SW 1271 (cell line): ENCODE measurements around the gene NCOA1.
"Not testable (repeated sequence)": the region's sequence is repeated elsewhere in the genome, so short reads cannot be mapped to it uniquely, and the experiment has no call there.

ENCODE experiments used
- DNase-seq, 2 experiments: peaks; one replicate each; lab custom pipeline; 2025; lab: John Stamatoyannopoulos, UW

NCOA1 gene

DNA sequence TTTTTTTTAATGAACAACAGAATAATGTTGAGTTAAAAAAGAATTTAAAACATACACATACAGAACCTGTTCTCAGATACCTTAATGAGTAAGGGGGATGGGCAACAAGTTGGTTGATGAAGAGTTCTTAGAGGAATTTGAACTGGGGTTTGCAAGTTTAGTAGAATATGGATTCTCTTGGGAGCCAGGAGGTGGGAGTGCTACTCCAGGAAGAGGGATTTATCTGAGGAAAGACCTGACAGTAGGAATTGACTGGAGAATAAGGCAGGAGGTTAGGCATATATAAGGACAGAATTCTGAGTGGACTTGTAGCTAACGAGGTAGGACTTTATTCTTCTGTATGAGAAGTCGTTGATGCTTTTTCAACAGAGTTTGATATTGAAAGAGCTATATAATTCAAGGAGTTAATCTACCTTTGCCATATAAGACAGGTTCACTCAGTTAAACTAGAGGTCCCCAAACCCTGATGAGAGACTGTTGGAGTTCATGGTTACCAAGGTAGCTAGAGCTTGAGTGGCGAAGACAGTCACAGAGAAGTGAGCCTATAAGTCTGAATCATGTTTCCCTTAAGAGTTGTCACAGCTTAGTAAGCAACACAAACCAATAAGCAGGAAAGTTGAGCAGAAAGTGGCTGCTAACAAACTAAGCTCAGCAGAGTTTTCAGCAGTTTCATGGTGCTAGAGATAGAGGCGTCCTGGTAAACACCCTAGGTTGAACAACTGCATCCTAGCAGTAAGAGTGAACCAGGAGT, 88.2 kb downstream of the NCOA1 start:
- DNase-seq, result no peak

DNA sequence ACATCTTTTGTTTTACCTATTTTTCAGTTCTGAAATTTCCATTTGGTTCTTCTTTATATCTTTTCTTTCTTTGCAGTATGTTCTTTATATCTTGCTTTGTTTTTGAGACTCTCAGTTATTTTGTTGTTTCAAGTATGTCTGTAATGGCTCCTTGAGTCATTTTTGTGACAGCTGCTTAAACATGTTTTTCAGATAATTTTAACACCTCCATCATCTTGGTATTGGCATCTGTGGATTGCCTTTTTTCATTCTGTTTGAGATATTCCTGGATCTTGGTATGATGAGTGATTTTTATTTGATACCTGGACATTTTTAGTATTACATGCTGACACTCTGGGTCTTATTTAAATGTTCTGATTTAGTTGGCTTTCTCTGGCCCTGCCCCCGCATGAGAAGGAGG, 89.5 kb downstream of the NCOA1 start:
- no peak for DNase-seq

DNA sequence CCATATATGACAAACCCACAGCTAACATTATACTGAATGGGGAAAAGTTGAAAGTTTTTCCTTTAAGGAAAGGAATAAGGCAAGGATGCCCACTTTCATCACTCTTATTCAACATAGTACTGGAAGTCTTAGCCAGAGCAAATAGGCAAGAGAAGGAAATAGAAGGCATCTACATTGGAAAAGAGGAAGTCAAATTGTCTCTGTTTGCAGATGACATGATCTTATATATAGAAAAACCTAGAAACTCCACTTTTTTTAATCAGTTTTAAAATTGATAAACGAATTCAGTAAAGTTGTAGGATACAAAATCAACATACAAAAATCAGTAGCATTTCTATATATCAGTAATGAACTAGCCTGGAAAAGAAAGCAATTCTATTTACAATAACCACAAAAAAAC, 90.9 kb downstream of the NCOA1 start:
- not testable (repeated sequence) for DNase-seq

DNA sequence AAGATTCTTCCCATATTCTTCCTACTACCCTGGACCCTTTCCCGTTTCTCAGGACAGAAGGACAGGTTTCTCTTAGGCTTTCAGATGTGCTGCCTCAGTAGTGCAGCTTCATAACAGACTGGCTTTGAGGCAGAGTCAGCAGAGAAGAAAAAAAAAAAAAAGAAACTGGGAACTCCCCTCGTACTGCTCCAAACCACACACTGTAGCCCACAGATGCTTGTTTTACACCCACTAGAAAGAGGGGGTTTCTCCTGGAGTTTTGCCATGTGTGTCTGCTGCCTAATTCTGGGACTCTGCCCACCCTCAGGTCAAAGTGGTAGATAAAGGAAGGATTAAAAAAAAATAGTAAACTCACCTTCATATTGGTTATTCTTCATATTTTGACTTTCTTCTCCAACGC, 95.9 kb downstream of the NCOA1 start:
- no peak for DNase-seq

DNA sequence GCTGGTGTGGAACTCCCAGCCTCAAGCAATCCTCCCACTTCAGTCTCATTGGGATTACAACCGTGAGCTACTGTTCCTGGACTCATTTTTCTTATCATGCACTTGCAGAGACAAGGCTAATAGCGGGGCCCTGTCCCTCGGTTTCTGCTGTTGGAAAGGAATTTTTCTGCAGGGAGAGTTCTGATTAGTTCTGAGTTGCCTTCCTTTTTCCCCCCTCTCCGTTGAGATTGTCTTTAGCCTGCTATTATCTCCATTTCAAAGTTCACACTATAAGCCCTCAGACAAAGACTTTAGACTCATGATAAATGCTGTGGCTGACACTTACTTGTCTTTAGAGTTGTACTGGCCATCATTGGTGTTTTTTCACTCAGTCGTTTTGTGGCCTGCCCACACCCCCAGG, 97.2 kb downstream of the NCOA1 start:
- DNase-seq, result no peak

DNA sequence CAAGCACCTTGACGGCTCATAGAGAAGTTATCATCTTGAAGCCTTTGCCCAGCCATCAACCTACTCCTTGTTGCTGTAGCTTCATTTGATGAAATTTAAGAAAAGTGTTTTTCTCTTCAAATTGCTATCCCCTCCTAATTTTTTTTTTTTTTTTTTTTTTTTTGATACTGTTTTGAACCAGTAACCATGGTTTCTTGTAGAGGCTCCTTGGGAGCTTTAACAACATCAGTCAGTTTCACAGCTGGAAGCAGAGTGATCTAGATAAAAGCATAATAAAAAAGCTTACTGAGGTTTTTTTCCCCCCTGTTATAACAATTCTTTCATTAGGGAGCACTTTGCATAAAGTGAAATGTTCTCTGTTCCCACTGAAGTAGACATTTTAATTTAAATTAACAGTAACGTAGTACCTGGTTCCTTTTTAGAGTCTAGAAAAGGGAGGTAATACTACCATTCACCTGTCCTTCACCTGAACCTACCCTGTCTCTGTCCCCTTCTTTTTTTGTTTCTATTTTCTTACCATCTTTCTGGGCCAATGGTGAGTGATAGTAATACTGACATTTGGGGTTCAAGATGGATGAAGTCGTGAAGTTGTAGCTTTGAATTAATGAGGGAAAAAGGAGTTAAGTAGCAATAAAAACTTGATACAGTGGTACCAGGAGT, 101.5 kb downstream of the NCOA1 start:
- no peak for DNase-seq

DNA sequence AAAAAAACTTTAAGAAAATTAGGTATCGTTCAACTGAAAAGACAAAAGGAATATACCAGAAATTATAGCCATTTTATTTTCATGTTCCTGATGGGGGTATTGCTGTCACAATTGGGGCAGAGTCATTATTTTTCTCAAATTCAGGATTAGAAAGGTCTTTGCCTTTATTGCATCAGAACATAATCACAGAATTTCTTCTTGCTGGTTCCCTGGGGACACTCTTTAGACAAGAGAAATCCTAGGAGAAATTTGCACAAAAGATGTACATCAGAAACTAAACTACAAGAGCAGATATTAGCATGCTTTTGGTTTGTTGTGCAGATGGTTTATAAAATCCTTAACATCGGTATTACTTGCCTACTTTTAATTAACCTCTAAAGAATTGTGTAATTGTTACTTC, 103.2 kb downstream of the NCOA1 start:
- no peak for DNase-seq

DNA sequence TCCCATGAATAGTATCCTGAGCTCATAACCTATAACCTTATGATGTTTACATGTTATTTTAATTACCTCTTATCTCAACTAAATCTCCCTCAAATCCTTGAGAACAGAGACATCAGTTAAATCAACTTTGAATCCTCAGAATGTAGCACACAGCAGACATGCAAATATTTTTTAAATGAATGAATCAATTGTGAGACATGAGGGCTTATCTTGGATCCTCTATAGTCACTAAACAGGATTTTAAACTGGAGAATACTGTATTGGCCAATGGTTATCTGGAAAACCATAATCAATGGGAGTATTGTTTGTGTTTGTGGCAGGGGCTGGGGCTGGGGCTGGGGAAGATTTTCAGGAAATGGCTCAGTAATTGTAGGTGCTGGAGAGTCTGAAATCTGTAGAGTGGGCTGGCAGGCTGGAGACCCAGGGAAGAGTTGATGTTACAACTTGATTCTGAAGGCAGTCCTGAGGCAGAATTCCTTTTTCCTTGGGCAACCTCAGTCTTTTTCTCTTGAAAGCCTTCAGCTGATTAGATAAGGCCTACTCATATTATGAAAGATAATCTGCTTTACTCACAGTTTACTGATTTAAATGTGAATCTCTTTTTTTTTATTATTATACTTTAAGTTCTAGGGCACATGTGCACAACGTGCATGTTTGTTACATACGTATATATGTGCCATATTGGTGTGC, 106.3 kb downstream of the NCOA1 start:
- DNase-seq, result no peak

DNA sequence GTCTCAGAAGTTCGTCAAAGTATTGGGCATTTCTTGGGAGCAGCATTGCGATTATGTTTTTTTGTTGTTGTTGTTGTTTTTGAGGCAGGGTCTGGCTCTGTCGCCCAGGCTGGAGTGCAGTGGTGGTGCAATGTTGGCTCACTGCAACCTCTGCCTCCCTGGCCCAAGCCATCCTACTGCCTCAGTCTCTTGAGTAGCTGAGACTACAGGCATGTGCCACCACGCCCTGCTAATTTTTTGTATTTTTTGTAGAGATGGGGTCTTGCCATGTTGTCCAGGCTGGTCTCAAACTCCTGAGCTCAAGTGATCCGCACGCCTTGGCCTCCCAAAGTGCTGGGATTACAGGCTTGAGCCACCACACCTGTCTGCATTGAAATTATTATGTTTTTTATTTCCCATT, 109.1 kb downstream of the NCOA1 start:
- DNase-seq, result not testable (repeated sequence)

DNA sequence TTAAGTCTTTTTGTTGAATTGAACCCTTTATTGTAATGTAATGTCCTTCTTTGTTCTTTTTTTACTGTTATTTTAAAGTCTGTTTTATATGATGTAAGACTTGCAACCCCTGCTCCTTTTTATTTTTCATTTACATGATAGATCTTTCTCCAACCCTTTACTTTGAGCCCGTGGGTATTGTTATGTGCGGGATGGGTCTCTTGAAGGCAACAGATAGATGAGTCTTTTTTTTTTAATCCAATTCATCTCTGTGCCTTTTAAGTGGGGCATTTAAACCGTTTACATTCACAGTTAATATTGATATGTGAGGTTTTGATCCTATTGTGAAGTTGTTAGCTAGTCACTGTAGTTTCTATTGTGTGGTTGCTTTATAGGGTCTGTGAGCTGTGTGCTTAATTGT, 120.6 kb downstream of the NCOA1 start:
- no peak for DNase-seq

DNA sequence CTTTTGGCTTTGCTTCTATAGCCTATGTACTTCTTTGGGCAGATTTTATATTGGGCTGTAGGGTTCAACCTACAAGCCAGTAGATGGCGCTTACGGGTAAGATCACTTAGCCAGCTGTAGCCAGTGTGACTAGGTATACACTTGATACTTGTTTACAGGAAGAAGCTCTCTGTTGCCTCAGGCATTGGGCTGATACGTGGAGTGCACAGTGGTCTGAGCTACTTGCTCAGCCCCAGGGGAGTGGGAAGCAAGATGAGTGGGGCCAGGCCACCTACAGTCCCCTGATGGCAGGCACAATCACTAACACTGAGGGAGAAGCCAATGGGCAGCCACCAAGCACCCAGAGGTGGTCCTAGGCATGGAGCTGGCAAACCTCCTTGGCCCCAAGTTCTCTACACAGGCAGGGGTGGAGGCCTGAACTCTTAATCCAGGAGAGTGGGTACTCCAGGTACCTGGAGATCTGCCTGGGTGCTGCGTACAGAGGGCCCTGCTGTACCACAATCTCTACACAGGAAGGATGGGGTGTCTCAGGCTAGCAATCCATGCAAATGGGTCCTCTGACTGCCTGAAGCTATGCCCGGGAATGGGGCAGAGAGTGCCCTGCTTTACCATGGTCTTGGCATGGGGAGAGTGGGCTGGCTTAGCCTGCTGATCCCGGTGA, 122.2 kb downstream of the NCOA1 start:
- DNase-seq, result peak in 1 of 2 experiments; percentile 27

DNA sequence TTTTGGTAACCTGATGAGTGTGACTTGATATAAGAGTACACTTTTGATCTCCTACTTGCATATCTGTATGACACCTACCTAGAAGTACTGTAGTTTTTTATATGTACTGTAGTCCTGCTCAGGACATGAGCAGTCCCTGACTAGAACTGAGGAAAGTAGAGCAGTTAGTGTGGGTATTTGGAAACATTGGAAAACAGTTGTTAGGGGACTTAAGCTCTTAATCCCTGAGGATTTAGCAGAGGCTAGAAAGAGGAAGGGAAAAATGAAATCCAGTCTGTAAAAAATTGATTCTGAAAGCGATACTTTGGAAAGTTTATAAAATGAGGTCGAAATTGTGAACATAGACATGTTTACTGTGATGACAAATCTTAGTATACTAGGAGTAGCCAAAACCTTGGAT, 125.6 kb downstream of the NCOA1 start:
- no peak for DNase-seq

DNA sequence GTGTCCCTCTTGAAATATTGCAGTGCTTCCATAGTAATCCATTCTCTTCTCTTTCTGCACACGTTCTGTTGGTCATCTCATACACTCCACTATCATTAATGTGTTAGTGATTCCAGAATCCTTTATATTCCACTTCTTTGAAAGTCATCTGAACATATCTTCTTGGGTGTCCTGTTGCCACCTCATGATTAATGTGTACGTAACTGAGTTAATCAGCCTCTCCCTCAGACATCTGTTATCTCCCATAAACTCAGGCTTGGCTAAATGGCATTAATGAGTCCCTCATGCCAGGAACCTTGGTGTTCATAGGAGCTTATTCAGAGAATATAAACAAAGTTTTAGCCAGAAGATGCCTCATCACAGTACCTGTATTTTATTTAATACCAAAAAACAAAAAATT, 126.4 kb downstream of the NCOA1 start:
- DNase-seq, result no peak

DNA sequence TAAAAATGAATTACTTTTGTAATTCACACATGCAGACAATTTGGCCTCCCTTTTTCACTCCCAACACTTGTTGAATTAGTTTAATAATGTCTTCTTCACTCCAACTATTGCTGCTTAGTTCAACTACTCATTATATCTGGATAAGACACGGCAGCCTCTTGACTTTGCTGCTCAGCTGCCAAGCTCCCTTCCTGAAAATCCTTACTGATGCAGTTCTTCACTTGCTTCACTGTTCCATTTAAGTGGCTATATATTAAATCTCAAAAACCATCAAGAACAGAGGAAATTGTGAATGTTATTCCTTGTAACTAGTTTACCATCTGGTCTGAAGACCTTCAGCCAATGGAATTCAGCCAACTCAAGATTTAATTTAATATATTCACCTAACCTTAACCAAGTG, 127.1 kb downstream of the NCOA1 start:
- no peak for DNase-seq

DNA sequence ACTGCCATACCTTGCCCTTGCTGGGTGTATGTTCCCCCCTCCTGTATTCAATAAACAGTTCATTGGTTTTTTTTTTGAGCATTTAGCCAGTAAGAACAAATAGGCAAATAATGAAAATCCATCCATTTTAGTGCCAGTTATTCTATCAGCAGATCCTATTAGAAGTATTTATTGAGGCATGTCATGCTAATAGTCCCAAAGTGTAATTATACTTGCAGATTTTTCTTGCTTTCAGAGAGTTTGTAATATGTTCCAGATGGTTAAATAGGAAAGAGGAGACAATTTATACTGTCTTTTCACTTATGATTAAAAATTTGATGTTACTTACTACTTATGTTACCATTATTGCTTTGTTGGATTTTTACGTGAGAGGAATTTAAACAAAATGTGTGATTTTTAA, 127.6 kb downstream of the NCOA1 start:
- DNase-seq, result no peak

DNA sequence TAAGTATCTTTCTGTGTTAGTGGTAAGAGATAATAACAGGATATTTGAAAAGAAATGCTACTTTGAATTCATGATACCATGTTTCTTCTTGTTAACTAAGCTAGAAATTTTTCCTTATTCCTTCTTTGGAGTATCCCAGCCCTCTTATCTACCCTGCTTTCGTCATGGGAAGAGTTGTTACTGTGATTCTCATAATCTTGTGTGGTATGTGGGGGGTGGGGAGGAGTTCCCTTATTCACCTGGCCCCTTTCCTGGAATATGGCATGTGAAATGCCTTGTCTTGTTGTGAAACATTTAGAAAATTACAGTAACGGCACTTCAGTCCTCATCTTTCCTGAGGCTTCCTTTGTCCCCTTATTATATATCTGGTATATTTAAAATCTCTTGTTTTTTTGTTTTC, 129.9 kb downstream of the NCOA1 start:
- DNase-seq, result no peak

DNA sequence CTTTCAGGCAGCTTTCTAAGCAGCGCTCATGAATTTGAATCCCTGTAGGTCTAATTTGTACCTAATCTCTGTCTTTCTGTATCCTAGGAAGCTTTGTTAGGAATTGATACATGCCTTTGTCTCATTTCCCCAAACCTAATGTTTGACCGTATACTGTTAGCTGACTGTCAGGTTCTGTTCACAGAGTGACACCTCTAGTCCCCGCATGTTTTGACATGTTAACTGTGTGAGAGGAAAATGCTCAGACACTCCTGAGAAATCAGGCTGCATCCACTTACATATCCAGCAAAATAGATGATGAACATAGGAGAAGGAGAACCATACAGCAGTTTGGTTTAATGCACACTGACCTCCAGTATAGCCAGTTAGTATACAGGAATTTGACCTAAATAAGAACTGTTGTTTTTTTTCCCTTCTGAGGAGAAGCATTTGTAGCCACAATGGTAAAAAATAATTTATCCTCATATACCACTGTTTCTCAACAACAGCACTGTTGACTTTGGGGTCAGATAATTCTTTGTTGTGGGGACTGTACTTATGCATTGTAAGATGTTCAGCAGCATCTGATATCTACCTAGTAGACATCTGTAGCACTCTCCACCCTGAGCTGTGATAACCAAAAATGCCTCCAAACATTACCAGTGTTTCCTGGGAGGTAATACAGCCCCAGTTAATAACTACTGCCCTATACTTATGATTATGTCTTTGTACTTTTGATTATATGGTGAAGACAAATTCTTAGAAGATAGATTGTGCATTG, 130.9 kb downstream of the NCOA1 start:
- DNase-seq, result no peak

DNA sequence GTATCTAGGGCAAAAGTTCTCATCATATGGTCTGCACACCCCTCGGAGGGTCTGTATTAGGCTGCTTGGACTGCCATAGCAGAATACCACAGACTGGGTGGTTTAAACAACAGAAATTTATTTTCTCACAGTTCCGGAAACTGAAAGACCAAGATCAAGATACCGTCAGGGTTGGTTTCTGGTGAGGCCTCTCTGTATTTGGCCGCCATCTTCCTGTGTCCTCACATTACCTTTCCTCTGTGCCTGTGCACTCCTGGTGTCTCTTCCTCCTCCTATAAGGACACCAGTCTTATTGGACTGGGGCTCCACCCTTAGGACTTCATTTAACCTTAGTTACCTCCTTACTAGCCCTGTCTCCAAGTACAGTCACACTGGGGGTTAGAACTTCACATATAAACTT, 132.5 kb downstream of the NCOA1 start:
- no peak for DNase-seq

DNA sequence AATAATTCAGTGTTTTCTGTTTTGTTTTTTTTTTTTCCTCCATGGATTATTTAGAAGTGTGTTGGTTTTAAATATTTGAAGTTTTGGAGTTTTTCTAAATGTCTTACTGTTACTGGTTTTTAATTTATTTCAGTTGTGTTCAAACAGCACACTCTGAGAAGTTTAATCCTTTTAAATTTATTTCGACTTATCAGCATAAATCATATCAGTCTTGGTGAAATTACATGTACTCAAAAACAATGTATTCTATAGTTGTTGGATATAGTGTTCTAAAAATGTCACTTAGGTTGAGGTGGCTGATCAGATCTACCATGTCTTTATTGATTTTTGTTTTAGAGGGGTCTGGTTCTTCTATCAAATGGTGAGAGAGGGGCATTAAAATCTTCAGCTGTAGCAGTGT, 134.7 kb downstream of the NCOA1 start:
- DNase-seq, result no peak

DNA sequence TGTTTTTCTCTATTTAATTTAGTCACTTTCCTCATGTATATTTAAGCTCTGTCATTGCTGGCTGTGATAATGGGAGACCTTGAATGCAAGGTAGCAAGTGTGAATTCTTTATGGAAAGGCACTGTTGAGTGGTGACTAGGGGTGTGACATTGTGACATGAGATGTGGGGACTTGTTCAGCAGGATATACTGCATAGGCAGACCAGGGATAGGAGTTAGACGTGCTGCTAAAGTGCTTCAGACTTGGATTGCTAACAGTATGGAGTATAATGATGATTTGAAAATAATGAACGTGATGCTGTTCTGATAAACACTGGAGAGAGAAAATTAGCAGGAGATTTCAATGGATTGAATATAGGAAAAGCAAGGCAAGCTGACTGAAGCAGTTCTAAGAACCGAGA, 135.1 kb downstream of the NCOA1 start:
- DNase-seq, result no peak

DNA sequence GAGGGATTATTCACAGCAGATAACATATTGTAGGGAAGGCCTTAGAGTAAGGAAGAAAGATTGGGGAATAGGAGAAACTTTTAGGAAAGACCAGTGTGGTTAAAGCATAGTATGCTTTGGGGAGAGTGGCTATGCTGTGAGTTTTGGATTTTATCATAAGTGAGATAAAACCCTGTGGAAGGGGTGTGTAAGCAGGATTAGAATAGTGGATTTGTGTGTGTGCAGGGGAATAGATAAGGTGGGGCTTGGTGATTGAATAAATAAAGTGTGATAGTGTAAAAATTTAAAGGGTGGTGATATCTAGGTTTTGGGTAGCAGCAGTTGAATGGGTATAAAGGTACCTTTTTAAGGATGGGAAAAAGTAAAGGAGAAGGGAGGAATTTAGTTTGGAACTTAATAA, 137.7 kb downstream of the NCOA1 start:
- no peak for DNase-seq

DNA sequence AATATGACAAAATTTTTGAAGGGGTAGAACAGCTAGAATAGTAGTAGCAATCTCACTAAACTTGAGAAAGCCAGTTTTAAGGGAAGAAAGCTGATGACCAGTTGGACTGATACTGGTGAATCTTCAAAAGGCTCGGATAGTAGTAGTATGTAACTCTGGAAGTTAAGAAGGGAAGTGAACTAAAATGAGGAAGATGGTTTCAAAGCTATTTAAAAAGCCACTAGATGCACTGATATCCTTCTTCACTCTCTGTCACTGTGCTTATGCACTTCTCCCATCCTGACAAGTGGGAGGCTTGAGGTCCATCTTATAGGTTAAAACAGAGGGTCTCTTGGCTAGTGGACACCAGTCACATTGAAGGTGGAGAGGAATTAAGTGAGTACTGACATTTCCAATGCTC, 141.1 kb downstream of the NCOA1 start:
- DNase-seq, result no peak
